Measurements from ENCODE around the gene PACS1. TPM values are rescaled to one million over a fixed set of nuclear protein-coding genes. Genes with fewer than 3 reads are reported as not detected.

PACS1 gene
- total RNA-seq, 6 experiments from 2014 or later: 82.8 to 114 (median 91.8) TPM

- no peak for TF ChIP-seq CTCF (IDR thresholded peaks at IDR 0.05)
- 0 out of 2 replicates have a peak overlapping the region, but pooled peaks have one; percentile 10 for H3K4me3 Mint-ChIP-seq
- H3K27me3 Mint-ChIP-seq (ENCODE audit: insufficient read depth): no peaks in the 10 kb centered on the region; the same call in 1 of the 2 replicates
- H3K36me3 Mint-ChIP-seq (ENCODE audit: low read depth): peaks cover 22% of the 10 kb centered on the region
- no peak for DNase-seq
- H3K9me3 Mint-ChIP-seq: no peaks in the 10 kb centered on the region
- peaks cover 82% of the 10 kb centered on the region for H3K4me1 Mint-ChIP-seq (ENCODE audit: low read depth)
- H3K27ac Mint-ChIP-seq: peak overlapping the region; percentile 90
These were observed 53.8 kb downstream of the PACS1 start for GRCh38 chr11:66123902-66124301.

GRCh38 chr11:66124564-66124963, 54.5 kb downstream of the PACS1 start:
- H3K27me3 Mint-ChIP-seq (ENCODE audit: insufficient read depth): no peaks in the 10 kb centered on the region; the same call in 1 of the 2 replicates
- H3K4me1 Mint-ChIP-seq (ENCODE audit: low read depth): peaks cover 76% of the 10 kb centered on the region

GRCh38 chr11:66126064-66126463, 56.0 kb downstream of the PACS1 start:
- Mint-ChIP-seq H3K9me3 (no peaks in the 10 kb centered on the region), H3K36me3 (ENCODE audit: low read depth) (peaks cover 21% of the 10 kb centered on the region), H3K4me1 (ENCODE audit: low read depth) (peaks cover 73% of the 10 kb centered on the region), H3K4me3 (no peak overlapping the region; the same call in 1 of the 2 replicates), H3K27ac (peak overlapping the region; percentile 90), H3K27me3 (ENCODE audit: insufficient read depth) (no peaks in the 10 kb centered on the region)
- no peak for DNase-seq
- no peak for TF ChIP-seq CTCF (IDR thresholded peaks at IDR 0.05)

More at GRCh38 chr11:66124564-66124963, 54.5 kb downstream of the PACS1 start:
- peak; percentile 63 for DNase-seq
- no peaks in the 10 kb centered on the region for H3K9me3 Mint-ChIP-seq
- H3K4me3 Mint-ChIP-seq: peak overlapping the region; percentile 49
- H3K27ac Mint-ChIP-seq: peak overlapping the region; percentile 90
- H3K36me3 Mint-ChIP-seq (ENCODE audit: low read depth): peaks cover 22% of the 10 kb centered on the region
- TF ChIP-seq CTCF (IDR thresholded peaks at IDR 0.05): no peak

- Mint-ChIP-seq H3K27ac (peak overlapping the region; percentile 90), H3K4me3 (peak overlapping the region; percentile 65)
- no peak for TF ChIP-seq CTCF (IDR thresholded peaks at IDR 0.05)
These were observed 56.9 kb downstream of the PACS1 start for GRCh38 chr11:66126808-66127555.

GRCh38 chr11:66130978-66131377, 60.9 kb downstream of the PACS1 start:
- no peaks in the 10 kb centered on the region for H3K9me3 Mint-ChIP-seq
- DNase-seq: no peak

More at GRCh38 chr11:66126808-66127555, 56.9 kb downstream of the PACS1 start:
- H3K9me3 Mint-ChIP-seq: no peaks in the 10 kb centered on the region
- peaks cover 1% of the 10 kb centered on the region; the same call in 1 of the 2 replicates for H3K27me3 Mint-ChIP-seq (ENCODE audit: insufficient read depth)
- peak; percentile 64 for DNase-seq
- H3K36me3 Mint-ChIP-seq (ENCODE audit: low read depth): peaks cover 12% of the 10 kb centered on the region; the same call in 1 of the 2 replicates
- H3K4me1 Mint-ChIP-seq (ENCODE audit: low read depth): peaks cover 64% of the 10 kb centered on the region

More at GRCh38 chr11:66130978-66131377, 60.9 kb downstream of the PACS1 start:
- Mint-ChIP-seq H3K4me3 (no peak overlapping the region), H3K36me3 (ENCODE audit: low read depth) (0 out of 2 replicates have a peak, but pooled peaks cover 7% of the 10 kb centered on the region), H3K27me3 (ENCODE audit: insufficient read depth) (peaks cover 1% of the 10 kb centered on the region; the same call in 1 of the 2 replicates), H3K4me1 (ENCODE audit: low read depth) (peaks cover 50% of the 10 kb centered on the region), H3K27ac (no peak overlapping the region)
- TF ChIP-seq CTCF (IDR thresholded peaks at IDR 0.05): no peak

All from HFFc6 (cell line).